AG04450 (cell line): ENCODE measurements around the gene TMTC1. TPM values are rescaled to one million over a fixed set of nuclear protein-coding genes. Genes with fewer than 3 reads are reported as not detected.

Experiments
- CTCF ChIA-PET: fragments of 300-600, 350-600 bp; formaldehyde crosslinking; extraction: SDS; loops from one replicate; lab custom pipeline; 2022; ENCODE audit warnings: antibody characterized with exemption, inconsistent platforms; lab: Charles Lee
- POLR2A ChIA-PET: fragments of 350-600 bp; formaldehyde crosslinking; extraction: SDS; loops from one replicate; lab custom pipeline; 2021; ENCODE audit warnings: antibody characterized with exemption, inconsistent platforms; lab: Yijun Ruan, JAX
- DNase-seq: peaks from one replicate; pipeline ENCODE4 v3.0.0-alpha.2; 2011; ENCODE audit warnings: low read depth, low spot score
- H3K27ac ChIP-seq: one replicate; pipeline ENCODE4 v1.5.1; 2012; ENCODE audit warnings: low read depth, low read length, control low read depth
- H3K27me3 ChIP-seq: one replicate; pipeline ENCODE4 v1.6.0; 2012; ENCODE audit warnings: low read length; ENCODE audit not compliant: control insufficient read depth, insufficient read depth
- H3K4me3 ChIP-seq: 2 replicates; pipeline ENCODE4 v1.5.1; 2011; ENCODE audit warnings: mild to moderate bottlenecking, low read depth, low read length, control low read depth
- H3K9me3 ChIP-seq: 2 replicates; pipeline ENCODE4 v1.5.1; 2012; ENCODE audit warnings: low read length; ENCODE audit not compliant: control insufficient read depth, insufficient read depth
- polyA plus RNA-seq: library from polyadenylated mRNA; depleted of rRNA; stranded (reverse); fragments of >200 nt; gene quantifications from 2 replicates; pipeline ENCODE4 v1.2.3, GENCODE V29; 2011
- TF ChIP-seq, protein P1 (sequence below): IDR thresholded peaks from 2 replicates; pipeline ENCODE4 v1.5.1; 2011; ENCODE audit warnings: low read depth, low read length, control low read depth, inconsistent platforms

TMTC1 gene
- polyA plus RNA-seq, 1 experiment, result 66.8 TPM

DNA sequence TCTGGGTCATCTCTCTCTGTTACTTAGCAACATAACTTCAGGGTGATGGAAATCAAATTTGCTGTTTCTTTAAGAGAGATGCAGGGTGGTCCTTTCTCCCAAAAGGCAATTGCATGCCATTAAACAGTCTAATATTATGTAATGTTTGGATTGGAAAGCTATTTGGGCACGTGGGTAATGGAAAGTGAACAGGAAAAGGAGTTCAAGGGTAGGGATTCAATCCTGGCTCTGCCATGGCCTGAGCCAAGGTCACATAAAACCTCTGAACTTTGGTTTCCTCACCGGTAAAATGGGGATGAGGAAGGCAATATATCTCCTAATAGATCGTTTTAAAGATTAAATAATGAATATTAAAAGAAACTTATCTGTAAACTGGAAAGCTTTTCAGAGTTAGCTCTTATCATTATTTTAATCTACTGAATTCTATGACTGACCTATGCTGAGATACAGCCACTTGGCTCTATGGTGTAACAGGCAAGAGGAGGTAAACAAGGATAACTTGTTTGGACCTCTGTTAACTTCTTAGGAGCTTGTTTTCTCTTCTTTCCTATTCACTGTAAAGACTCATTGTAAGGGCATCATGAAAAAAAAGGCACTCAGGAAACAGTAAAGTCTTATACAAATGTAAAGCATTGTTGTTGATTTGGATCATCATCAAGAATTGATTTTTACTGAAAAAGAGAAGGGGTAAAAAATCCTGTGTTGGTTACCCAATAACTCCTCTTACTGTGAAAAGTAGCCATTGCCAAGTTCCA lies 230.6 kb downstream of the TMTC1 start:
- POLR2A ChIA-PET, result no interaction called here
- Histone ChIP-seq H3K27me3 (no peaks in the 10 kb centered on the region), H3K9me3 (no peaks in the 10 kb centered on the region), H3K4me3 (no peak overlapping the region), H3K27ac (no peak overlapping the region)
- TF ChIP-seq, protein P1, sequence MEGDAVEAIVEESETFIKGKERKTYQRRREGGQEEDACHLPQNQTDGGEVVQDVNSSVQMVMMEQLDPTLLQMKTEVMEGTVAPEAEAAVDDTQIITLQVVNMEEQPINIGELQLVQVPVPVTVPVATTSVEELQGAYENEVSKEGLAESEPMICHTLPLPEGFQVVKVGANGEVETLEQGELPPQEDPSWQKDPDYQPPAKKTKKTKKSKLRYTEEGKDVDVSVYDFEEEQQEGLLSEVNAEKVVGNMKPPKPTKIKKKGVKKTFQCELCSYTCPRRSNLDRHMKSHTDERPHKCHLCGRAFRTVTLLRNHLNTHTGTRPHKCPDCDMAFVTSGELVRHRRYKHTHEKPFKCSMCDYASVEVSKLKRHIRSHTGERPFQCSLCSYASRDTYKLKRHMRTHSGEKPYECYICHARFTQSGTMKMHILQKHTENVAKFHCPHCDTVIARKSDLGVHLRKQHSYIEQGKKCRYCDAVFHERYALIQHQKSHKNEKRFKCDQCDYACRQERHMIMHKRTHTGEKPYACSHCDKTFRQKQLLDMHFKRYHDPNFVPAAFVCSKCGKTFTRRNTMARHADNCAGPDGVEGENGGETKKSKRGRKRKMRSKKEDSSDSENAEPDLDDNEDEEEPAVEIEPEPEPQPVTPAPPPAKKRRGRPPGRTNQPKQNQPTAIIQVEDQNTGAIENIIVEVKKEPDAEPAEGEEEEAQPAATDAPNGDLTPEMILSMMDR, result no peak
- CTCF ChIA-PET, result interaction anchor here (0.5 to 1.6 kb wide), 21 partner anchors 9 to 1254 kb away, joined by 3 to 6 read pairs (median 3); no protein-coding TSS in a partner anchor
- no peak for DNase-seq

DNA sequence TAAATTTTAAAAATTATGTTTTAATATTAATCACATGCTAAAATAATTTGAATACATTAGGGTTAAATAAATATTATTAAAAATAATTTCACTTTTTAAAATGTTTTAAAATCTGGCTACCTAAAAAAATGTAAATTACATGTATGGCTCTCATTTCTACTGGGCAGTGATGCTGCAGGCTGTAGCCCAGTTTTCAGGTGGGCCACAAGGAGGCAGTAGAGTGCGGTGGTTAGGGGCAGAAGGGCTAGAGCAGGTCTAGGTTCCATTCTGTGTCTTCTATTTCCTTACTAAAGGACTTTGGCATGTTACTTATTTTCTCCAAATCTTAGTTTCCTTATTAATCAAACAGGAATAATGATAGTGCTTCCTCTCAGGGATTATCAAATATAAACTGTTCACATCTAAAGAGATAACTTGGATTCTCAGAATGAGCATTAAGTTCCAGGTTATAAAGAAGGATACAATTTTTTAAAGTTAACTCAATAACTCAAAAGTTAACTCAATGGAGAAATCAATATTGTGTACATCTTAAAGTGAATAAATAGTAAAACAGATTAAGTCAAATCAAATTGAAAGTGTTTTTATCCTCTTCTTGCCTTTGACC lies 231.3 kb downstream of the TMTC1 start:
- POLR2A ChIA-PET, result no interaction called here
- CTCF ChIA-PET, result interaction anchor here (0.6 to 1.6 kb wide), 18 partner anchors 8 to 1255 kb away, joined by 3 to 8 read pairs (median 3); no protein-coding TSS in a partner anchor
- Histone ChIP-seq H3K4me3 (no peak overlapping the region), H3K27ac (no peak overlapping the region), H3K27me3 (no peaks in the 10 kb centered on the region), H3K9me3 (no peaks in the 10 kb centered on the region)
- TF ChIP-seq, protein P1, result peak; percentile 98
- DNase-seq, result peak; percentile 18

DNA sequence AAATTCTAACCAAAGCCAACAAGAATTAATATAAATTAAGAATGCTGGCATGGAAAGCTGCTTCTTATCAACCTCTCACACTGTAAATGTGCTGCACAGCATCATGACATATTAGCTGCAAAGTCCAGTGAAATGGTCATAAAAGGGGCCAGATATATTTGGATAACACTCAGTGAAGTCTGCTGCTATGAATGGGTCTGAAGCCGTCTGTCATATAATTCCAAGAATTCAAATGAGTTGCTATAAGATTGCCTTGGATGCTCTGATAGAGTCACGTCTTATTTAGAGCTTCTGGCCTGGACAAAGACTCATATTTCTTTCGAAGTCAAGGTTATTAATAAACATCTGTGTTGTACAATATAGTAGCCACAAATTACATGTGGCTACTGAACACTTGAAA lies 231.9 kb downstream of the TMTC1 start:
- H3K27me3 ChIP-seq, result no peaks in the 10 kb centered on the region
- POLR2A ChIA-PET, result interaction anchor here (0.7 kb wide), 1 partner anchor 205 kb away, joined by 4 read pairs; no protein-coding TSS in a partner anchor
- no peaks in the 10 kb centered on the region for H3K9me3 ChIP-seq
- H3K4me3 ChIP-seq, result no peak overlapping the region
- CTCF ChIA-PET, result interaction anchor here (0.6 to 1.6 kb wide), 8 partner anchors 9 to 619 kb away, joined by 3 to 8 read pairs (median 4); no protein-coding TSS in a partner anchor
- no peak overlapping the region for H3K27ac ChIP-seq
- no peak for DNase-seq
- TF ChIP-seq, protein P1, result no peak

DNA sequence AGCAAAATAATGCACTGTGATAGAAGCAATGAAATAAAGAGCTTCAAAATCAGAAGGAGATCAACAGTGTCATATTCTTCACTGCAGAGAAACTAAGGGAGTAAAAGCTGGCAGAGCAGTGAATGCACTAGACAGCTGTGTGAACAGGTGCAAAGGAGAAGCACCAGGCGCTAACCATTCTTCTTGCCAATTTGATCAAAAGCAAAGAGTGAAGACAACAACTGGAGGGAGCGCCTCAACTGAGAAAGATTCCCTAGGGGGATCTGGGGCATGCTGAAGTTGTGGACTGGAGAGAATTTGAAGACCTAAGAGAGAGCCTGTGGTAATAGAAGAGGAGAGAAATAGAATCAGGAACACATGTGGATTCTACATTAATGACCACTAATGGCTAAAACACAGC lies 235.9 kb downstream of the TMTC1 start:
- TF ChIP-seq, protein P1, result no peak
- ChIA-PET CTCF (no interaction called here), POLR2A (interaction anchor here (0.7 kb wide), 1 partner anchor 42 kb away, joined by 5 read pairs; no protein-coding TSS in a partner anchor)
- no peak for DNase-seq
- Histone ChIP-seq H3K9me3 (no peaks in the 10 kb centered on the region), H3K27me3 (no peaks in the 10 kb centered on the region), H3K27ac (peak overlapping the region; percentile 52), H3K4me3 (no peak overlapping the region)
